ENCODE measurements around the gene SLC12A8.

Gene SLC12A8

DNA sequence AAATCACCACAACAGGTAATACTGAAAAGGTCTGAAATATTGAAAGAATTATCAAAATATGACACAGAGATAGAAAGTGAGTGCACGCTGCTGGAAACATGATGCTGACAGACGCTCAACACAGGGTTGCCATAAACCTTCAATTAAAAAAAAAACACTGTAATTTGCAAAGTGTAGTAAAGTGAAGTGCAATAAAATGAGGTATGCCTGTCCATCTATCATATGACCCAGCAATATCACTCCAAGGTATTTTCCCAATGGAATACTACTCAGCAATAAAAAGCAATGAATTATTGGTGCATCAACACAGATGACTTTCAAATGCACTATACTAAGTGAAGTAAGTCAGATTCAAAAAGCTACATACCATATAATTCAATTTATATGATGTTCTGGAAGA is 47.6 kb upstream of the SLC12A8 start:
- no peaks in the 10 kb centered on the region for H3K79me2 ChIP-seq (ENCODE audit: low read length)
- TF ChIP-seq EZH2 (optimal IDR thresholded peaks at IDR 0.05; ENCODE audit: low read depth, low read length) = no peak

DNA sequence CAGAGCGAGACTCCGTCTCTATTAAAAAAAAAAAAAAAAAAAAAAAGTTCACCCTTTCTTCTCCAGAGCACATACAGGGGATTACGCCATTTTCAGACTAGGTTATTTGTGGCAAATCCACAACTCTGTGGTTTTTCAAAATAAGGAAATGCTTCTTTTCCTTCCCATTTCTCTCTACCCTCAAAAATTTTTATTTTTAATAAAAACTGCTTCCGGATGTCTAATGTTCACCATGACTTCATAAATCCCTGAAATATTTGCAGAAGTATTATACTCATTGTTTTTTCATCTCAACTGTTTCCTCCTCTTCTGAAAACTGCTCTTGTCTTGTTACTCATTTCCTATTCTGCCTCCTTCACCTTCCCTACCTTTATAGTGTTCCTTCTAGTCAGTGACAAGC is 45.0 kb upstream of the SLC12A8 start:
- H3K27ac ChIP-seq (ENCODE audit: low read length) = no peak overlapping the region

More for the DNA sequence above, 47.6 kb upstream of the SLC12A8 start:
- H2AFZ ChIP-seq (ENCODE audit: low read length) = no peak overlapping the region
- no peaks in the 10 kb centered on the region for H3K9me2 ChIP-seq (replicated peaks; ENCODE audit: insufficient read depth, low read length)
- no peak overlapping the region for H3K4me2 ChIP-seq (ENCODE audit: low read depth, low read length)
- H3K36me3 ChIP-seq (replicated peaks; ENCODE audit: insufficient read depth, low read length) = no peaks in the 10 kb centered on the region
- H3K9ac ChIP-seq (ENCODE audit: low read length) = no peak overlapping the region
- no peaks in the 10 kb centered on the region for H3F3A ChIP-seq (ENCODE audit: insufficient read depth, low read length)
- no peaks in the 10 kb centered on the region for H3K27me3 ChIP-seq (replicated peaks; ENCODE audit: insufficient read depth, low read length)
- no peak overlapping the region for H3K27ac ChIP-seq (ENCODE audit: low read length)
- no peaks in the 10 kb centered on the region for H3K9me3 ChIP-seq (replicated peaks; ENCODE audit: insufficient read depth, low read length)
- H3K4me3 ChIP-seq (ENCODE audit: low read length) = no peak overlapping the region
- DNase-seq = no peak
- no peaks in the 10 kb centered on the region for H4K20me1 ChIP-seq (ENCODE audit: insufficient read depth, low read length)
- H3K4me1 ChIP-seq (ENCODE audit: low read length) = no peaks in the 10 kb centered on the region

DNA sequence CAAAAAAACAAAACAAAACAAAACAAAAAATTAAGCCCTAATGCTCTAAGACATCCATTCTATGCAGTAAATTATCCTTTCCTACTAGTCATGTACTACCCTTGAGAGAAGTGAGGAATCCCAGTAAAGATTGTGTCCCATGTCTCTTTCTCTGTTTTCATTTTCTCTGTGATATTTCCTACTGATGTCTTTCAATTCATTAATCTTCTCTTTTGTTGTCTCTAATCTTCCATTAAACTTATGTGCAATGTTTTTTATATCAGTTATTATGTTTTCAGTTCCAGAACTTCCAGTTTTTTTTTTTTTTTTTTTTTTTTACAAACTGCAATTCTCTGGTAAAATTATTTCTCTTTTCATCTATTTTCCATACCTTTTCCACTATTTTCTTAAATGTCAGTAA is 44.1 kb upstream of the SLC12A8 start:
- no peak overlapping the region for H2AFZ ChIP-seq (ENCODE audit: low read length)
- H3K4me3 ChIP-seq (ENCODE audit: low read length) = no peak overlapping the region
- no peaks in the 10 kb centered on the region for H3K27me3 ChIP-seq (replicated peaks; ENCODE audit: insufficient read depth, low read length)
- H3K9ac ChIP-seq (ENCODE audit: low read length) = no peak overlapping the region
- no peaks in the 10 kb centered on the region for H3K9me2 ChIP-seq (replicated peaks; ENCODE audit: insufficient read depth, low read length)
- no peak overlapping the region for H3K4me2 ChIP-seq (ENCODE audit: low read depth, low read length)
- TF ChIP-seq EZH2phosphoT487 (IDR thresholded peaks at IDR 0.05; ENCODE audit: low read length) = no peak
- TF ChIP-seq EZH2 (optimal IDR thresholded peaks at IDR 0.05; ENCODE audit: low read depth, low read length) = no peak
- TF ChIP-seq, protein P1, sequence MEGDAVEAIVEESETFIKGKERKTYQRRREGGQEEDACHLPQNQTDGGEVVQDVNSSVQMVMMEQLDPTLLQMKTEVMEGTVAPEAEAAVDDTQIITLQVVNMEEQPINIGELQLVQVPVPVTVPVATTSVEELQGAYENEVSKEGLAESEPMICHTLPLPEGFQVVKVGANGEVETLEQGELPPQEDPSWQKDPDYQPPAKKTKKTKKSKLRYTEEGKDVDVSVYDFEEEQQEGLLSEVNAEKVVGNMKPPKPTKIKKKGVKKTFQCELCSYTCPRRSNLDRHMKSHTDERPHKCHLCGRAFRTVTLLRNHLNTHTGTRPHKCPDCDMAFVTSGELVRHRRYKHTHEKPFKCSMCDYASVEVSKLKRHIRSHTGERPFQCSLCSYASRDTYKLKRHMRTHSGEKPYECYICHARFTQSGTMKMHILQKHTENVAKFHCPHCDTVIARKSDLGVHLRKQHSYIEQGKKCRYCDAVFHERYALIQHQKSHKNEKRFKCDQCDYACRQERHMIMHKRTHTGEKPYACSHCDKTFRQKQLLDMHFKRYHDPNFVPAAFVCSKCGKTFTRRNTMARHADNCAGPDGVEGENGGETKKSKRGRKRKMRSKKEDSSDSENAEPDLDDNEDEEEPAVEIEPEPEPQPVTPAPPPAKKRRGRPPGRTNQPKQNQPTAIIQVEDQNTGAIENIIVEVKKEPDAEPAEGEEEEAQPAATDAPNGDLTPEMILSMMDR (IDR thresholded peaks at IDR 0.05; ENCODE audit: low read length) = no peak
- H3K4me1 ChIP-seq (ENCODE audit: low read length) = no peaks in the 10 kb centered on the region
- H3K79me2 ChIP-seq (ENCODE audit: low read length) = no peaks in the 10 kb centered on the region
- H3K27ac ChIP-seq (ENCODE audit: low read length) = no peak overlapping the region
- no peaks in the 10 kb centered on the region for H3K36me3 ChIP-seq (replicated peaks; ENCODE audit: insufficient read depth, low read length)
- H3F3A ChIP-seq (ENCODE audit: insufficient read depth, low read length) = no peaks in the 10 kb centered on the region
- no peak for DNase-seq
- H4K20me1 ChIP-seq (ENCODE audit: insufficient read depth, low read length) = no peaks in the 10 kb centered on the region
- H3K9me3 ChIP-seq (replicated peaks; ENCODE audit: insufficient read depth, low read length) = no peaks in the 10 kb centered on the region

More for the DNA sequence above, 45.0 kb upstream of the SLC12A8 start:
- no peak overlapping the region for H2AFZ ChIP-seq (ENCODE audit: low read length)
- DNase-seq = no peak
- H3K9me3 ChIP-seq (replicated peaks; ENCODE audit: insufficient read depth, low read length) = no peaks in the 10 kb centered on the region
- no peaks in the 10 kb centered on the region for H3K36me3 ChIP-seq (replicated peaks; ENCODE audit: insufficient read depth, low read length)
- H3K9ac ChIP-seq (ENCODE audit: low read length) = no peak overlapping the region
- no peaks in the 10 kb centered on the region for H4K20me1 ChIP-seq (ENCODE audit: insufficient read depth, low read length)
- no peaks in the 10 kb centered on the region for H3F3A ChIP-seq (ENCODE audit: insufficient read depth, low read length)
- H3K27me3 ChIP-seq (replicated peaks; ENCODE audit: insufficient read depth, low read length) = no peaks in the 10 kb centered on the region
- TF ChIP-seq EZH2phosphoT487 (IDR thresholded peaks at IDR 0.05; ENCODE audit: low read length) (no peak), EZH2 (optimal IDR thresholded peaks at IDR 0.05; ENCODE audit: low read depth, low read length) (no peak)
- TF ChIP-seq, protein P1 (IDR thresholded peaks at IDR 0.05; ENCODE audit: low read length) = no peak
- H3K4me1 ChIP-seq (ENCODE audit: low read length) = no peaks in the 10 kb centered on the region
- no peaks in the 10 kb centered on the region for H3K79me2 ChIP-seq (ENCODE audit: low read length)
- no peak overlapping the region for H3K4me2 ChIP-seq (ENCODE audit: low read depth, low read length)
- H3K9me2 ChIP-seq (replicated peaks; ENCODE audit: insufficient read depth, low read length) = no peaks in the 10 kb centered on the region
- H3K4me3 ChIP-seq (ENCODE audit: low read length) = no peak overlapping the region

DNA sequence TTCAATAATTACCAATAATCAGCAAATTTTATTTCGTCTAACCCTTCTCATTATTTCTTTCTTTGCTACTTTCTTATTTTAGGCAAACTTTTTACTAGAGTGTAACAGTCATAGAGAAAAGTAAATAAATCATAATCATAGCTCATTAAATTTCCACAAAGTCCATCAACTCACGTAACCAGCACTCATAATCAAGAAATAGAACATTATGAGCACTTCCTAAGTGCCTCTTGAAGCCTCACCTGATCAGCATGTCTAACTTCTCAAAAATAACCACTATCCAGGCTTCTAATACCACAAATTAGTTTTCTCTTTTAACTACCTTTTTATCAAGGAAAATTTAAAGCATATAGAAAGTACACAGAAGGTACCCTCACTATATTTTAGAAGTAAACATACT is 38.4 kb upstream of the SLC12A8 start:
- Histone ChIP-seq H3K9ac (ENCODE audit: low read length) (no peak overlapping the region), H3K4me1 (ENCODE audit: low read length) (no peaks in the 10 kb centered on the region), H3K27ac (ENCODE audit: low read length) (no peak overlapping the region), H4K20me1 (ENCODE audit: insufficient read depth, low read length) (no peaks in the 10 kb centered on the region), H3F3A (ENCODE audit: insufficient read depth, low read length) (no peaks in the 10 kb centered on the region), H3K27me3 (replicated peaks; ENCODE audit: insufficient read depth, low read length) (no peaks in the 10 kb centered on the region), H3K79me2 (ENCODE audit: low read length) (no peaks in the 10 kb centered on the region), H3K4me3 (ENCODE audit: low read length) (no peak overlapping the region), H3K9me3 (replicated peaks; ENCODE audit: insufficient read depth, low read length) (no peaks in the 10 kb centered on the region), H3K9me2 (replicated peaks; ENCODE audit: insufficient read depth, low read length) (no peaks in the 10 kb centered on the region), H2AFZ (ENCODE audit: low read length) (no peak overlapping the region), H3K4me2 (ENCODE audit: low read depth, low read length) (no peak overlapping the region), H3K36me3 (replicated peaks; ENCODE audit: insufficient read depth, low read length) (no peaks in the 10 kb centered on the region)
- DNase-seq = no peak
- TF ChIP-seq EZH2 (optimal IDR thresholded peaks at IDR 0.05; ENCODE audit: low read depth, low read length) (no peak), EZH2phosphoT487 (IDR thresholded peaks at IDR 0.05; ENCODE audit: low read length) (no peak)
- TF ChIP-seq, protein P1 (IDR thresholded peaks at IDR 0.05; ENCODE audit: low read length) = no peak
